H1 (cell line): ENCODE measurements around the gene MAOA. TPM values are rescaled to one million over a fixed set of nuclear protein-coding genes. Genes with fewer than 3 reads are reported as not detected.

Experiments used
- CTCF ChIA-PET: fragments of 300-600 bp; sonication (Branson Sonifier 250); formaldehyde crosslinking; loops from one replicate; lab custom pipeline; 2021; ENCODE audit not compliant: partially characterized antibody; lab: Charles Lee
- POLR2A ChIA-PET: fragments of 300-600 bp; sonication (Branson Sonifier 250); formaldehyde crosslinking; loops from one replicate; lab custom pipeline; 2021; ENCODE audit warnings: inconsistent platforms; ENCODE audit not compliant: partially characterized antibody; lab: Charles Lee
- DNase-seq, 2 experiments: peaks; one replicate each; pipeline versions ENCODE4 v3.0.0 to v3.0.0-alpha.2; 2010 to 2022; ENCODE audit warnings: low spot score in 2 of 2, low read depth in 1 of 2, mixed read lengths in 1 of 2
- FAIRE-seq: peaks from 2 replicates; lab custom pipeline; 2011; peaks lifted over from hg19 to GRCh38; lab: Jason Lieb, UNC
- H2AFZ ChIP-seq: 2 replicates; pipeline ENCODE4 v1.8.1; 2012; ENCODE audit warnings: low read length, inconsistent platforms
- H2AK5ac ChIP-seq: 2 replicates; pipeline ENCODE4 v1.6.1; 2013; ENCODE audit warnings: low read depth, low read length
- H2BK120ac ChIP-seq: replicated peaks from 2 replicates; pipeline ENCODE3; 2013; ENCODE audit warnings: low read depth, low read length, inconsistent platforms
- H2BK12ac ChIP-seq: 2 replicates; pipeline ENCODE4 v1.6.1; 2013; ENCODE audit warnings: low read depth, low read length
- H2BK15ac ChIP-seq: 2 replicates; pipeline ENCODE4 v1.6.1; 2013; ENCODE audit warnings: low read length
- H2BK20ac ChIP-seq: 2 replicates; pipeline ENCODE4 v1.6.1; 2013; ENCODE audit warnings: low read length
- H2BK5ac ChIP-seq: 2 replicates; pipeline ENCODE4 v1.6.1; 2013; ENCODE audit warnings: low read depth, low read length
- H3K14ac ChIP-seq: 2 replicates; pipeline ENCODE4 v1.6.1; 2013; ENCODE audit warnings: inconsistent platforms; ENCODE audit not compliant: insufficient read length
- H3K18ac ChIP-seq: 2 replicates; pipeline ENCODE4 v1.6.1; 2013; ENCODE audit warnings: low read length; ENCODE audit errors: extremely low read depth
- H3K23ac ChIP-seq: 2 replicates; pipeline ENCODE4 v1.6.1; 2013; ENCODE audit warnings: inconsistent platforms; ENCODE audit not compliant: insufficient read length
- H3K23me2 ChIP-seq: 2 replicates; pipeline ENCODE4 v1.6.1; 2013; ENCODE audit warnings: low read depth, low read length
- H3K27ac ChIP-seq: 2 replicates; pipeline ENCODE4 v1.6.1; 2011; ENCODE audit warnings: low read depth, low read length, inconsistent platforms
- H3K27me3 ChIP-seq, 4 experiments: replicated peaks in 1 of 4; 1 replicate in 1 of 4; 2 replicates in 3 of 4; pipeline versions ENCODE4 v1.6.1 to v1.8.1; 2011 to 2013; ENCODE audit warnings: low read length in 3 of 4, mild to moderate bottlenecking in 3 of 4, inconsistent platforms in 2 of 4, mixed read lengths in 2 of 4, moderate library complexity in 1 of 4; ENCODE audit not compliant: control insufficient read depth in 3 of 4, insufficient read depth in 3 of 4; ENCODE audit errors: extremely low read depth in 1 of 4
- H3K36me3 ChIP-seq, 4 experiments: 2 replicates each; pipeline versions ENCODE4 v1.6.1 to v1.8.1; 2011 to 2013; ENCODE audit warnings: mild to moderate bottlenecking in 4 of 4, low read length in 3 of 4, moderate library complexity in 2 of 4, control low read depth in 1 of 4, inconsistent platforms in 1 of 4; ENCODE audit not compliant: insufficient read depth in 4 of 4, control insufficient read depth in 2 of 4
- H3K4ac ChIP-seq: replicated peaks from 2 replicates; pipeline ENCODE3; 2013; ENCODE audit warnings: low read length, low read depth, mixed read lengths, inconsistent platforms; ENCODE audit not compliant: insufficient read length
- H3K4me1 ChIP-seq, 4 experiments: replicated peaks in 1 of 4; 1 replicate in 1 of 4; 2 replicates in 3 of 4; pipeline versions ENCODE4 v1.6.1 to v1.8.1; 2011 to 2013; ENCODE audit warnings: low read length in 3 of 4, inconsistent platforms in 2 of 4, mixed read lengths in 1 of 4; ENCODE audit not compliant: insufficient read depth in 4 of 4, control insufficient read depth in 3 of 4
- H3K4me2 ChIP-seq, 2 experiments: 2 replicates each; pipeline versions ENCODE4 v1.6.1 to v1.8.1; 2011 to 2013; ENCODE audit warnings: low read depth in 2 of 2, low read length in 2 of 2, control low read depth in 1 of 2, inconsistent platforms in 1 of 2, mild to moderate bottlenecking in 1 of 2; ENCODE audit not compliant: insufficient read depth in 1 of 2
- H3K4me3 ChIP-seq, 4 experiments: fragments of 200-600, 300-600 bp in 1 of 4; sonication (generic), shearing (Covaris generic), sonication (Bioruptor Twin) in 1 of 4; 2 replicates each; pipeline versions ENCODE4 v1.5.1 to v1.8.1; 2011 to 2016; ENCODE audit warnings: low read length in 4 of 4, low read depth in 3 of 4, control low read depth in 2 of 4, inconsistent platforms in 2 of 4, mild to moderate bottlenecking in 2 of 4, mixed read lengths in 1 of 4, moderate library complexity in 1 of 4; ENCODE audit not compliant: insufficient read depth in 2 of 4; ENCODE audit errors: extremely low read depth in 1 of 4
- H3K56ac ChIP-seq: replicated peaks from 2 replicates; pipeline ENCODE3; 2013; ENCODE audit warnings: low read depth, mild to moderate bottlenecking, mixed read lengths, low read length, inconsistent platforms; ENCODE audit not compliant: insufficient read length
- H3K79me1 ChIP-seq: 2 replicates; pipeline ENCODE4 v1.6.1; 2013; ENCODE audit warnings: low read depth, low read length, control low read depth
- H3K79me2 ChIP-seq, 2 experiments: 2 replicates each; pipeline versions ENCODE4 v1.6.1 to v1.8.1; 2012 to 2013; ENCODE audit warnings: low read length in 2 of 2, mild to moderate bottlenecking in 2 of 2, inconsistent platforms in 1 of 2; ENCODE audit not compliant: insufficient read depth in 2 of 2, control insufficient read depth in 1 of 2
- H3K9ac ChIP-seq, 4 experiments: replicated peaks in 1 of 4; 1 replicate in 1 of 4; 2 replicates in 3 of 4; pipeline versions ENCODE4 v1.6.1 to v1.8.1; 2011 to 2013; ENCODE audit warnings: low read depth in 3 of 4, low read length in 3 of 4, control low read depth in 2 of 4, mild to moderate bottlenecking in 2 of 4, moderate library complexity in 2 of 4, inconsistent platforms in 1 of 4; ENCODE audit errors: extremely low read depth in 1 of 4
- H3K9me3 ChIP-seq, 2 experiments: 2 replicates each; pipeline versions ENCODE4 v1.6.1 to v1.8.1; 2012 to 2013; ENCODE audit warnings: mild to moderate bottlenecking in 2 of 2, moderate library complexity in 2 of 2, control low read depth in 1 of 2, inconsistent platforms in 1 of 2, low read depth in 1 of 2, low read length in 1 of 2, mixed read lengths in 1 of 2; ENCODE audit not compliant: insufficient read depth in 2 of 2
- H4K20me1 ChIP-seq, 2 experiments: replicated peaks in 1 of 2; 2 replicates each; pipeline versions ENCODE3 to v1.8.1; 2011 to 2013; ENCODE audit warnings: inconsistent platforms in 2 of 2, low read length in 2 of 2, mild to moderate bottlenecking in 1 of 2; ENCODE audit not compliant: insufficient read depth in 2 of 2, control insufficient read depth in 1 of 2
- H4K5ac ChIP-seq: 2 replicates; pipeline ENCODE4 v1.6.1; 2013; ENCODE audit warnings: low read length, low read depth, mixed read lengths, inconsistent platforms; ENCODE audit not compliant: insufficient read length
- H4K8ac ChIP-seq: 2 replicates; pipeline ENCODE4 v1.8.0; 2013; ENCODE audit warnings: mild to moderate bottlenecking, moderate library complexity, low read length, inconsistent platforms; ENCODE audit not compliant: insufficient read depth; ENCODE audit errors: extremely low read depth
- H4K91ac ChIP-seq: replicated peaks from 2 replicates; pipeline ENCODE3; 2013; ENCODE audit warnings: low read length, mixed read lengths, inconsistent platforms; ENCODE audit not compliant: insufficient read length
- ASH2L ChIP-seq: fragments of 200-600, 300-600 bp; sonication (generic); IDR thresholded peaks from one replicate; pipeline ENCODE4 v1.7.1; 2017; ENCODE audit warnings: low read length
- BCL11A ChIP-seq, 2 experiments: IDR thresholded peaks; one replicate each; pipeline ENCODE4 v1.6.1; 2011; ENCODE audit warnings: low read depth in 2 of 2, low read length in 2 of 2, mild to moderate bottlenecking in 2 of 2
- CBX5 ChIP-seq: fragments of 300-800, 300-1000 bp; sonication (generic); IDR thresholded peaks from 2 replicates; pipeline ENCODE4 v1.7.1; 2016; ENCODE audit warnings: antibody characterized with exemption, low read length, low read depth
- HDAC2 ChIP-seq, 2 experiments: fragments of 300-600 bp in 1 of 2; sonication (generic) in 1 of 2; IDR thresholded peaks; 2 replicates each; pipeline ENCODE4 v1.6.1; 2011 to 2012; ENCODE audit warnings: low read depth in 2 of 2, low read length in 2 of 2, mild to moderate bottlenecking in 2 of 2, moderate library complexity in 2 of 2, borderline replicate concordance in 1 of 2, inconsistent platforms in 1 of 2
- KDM5A ChIP-seq: fragments of 200-600 bp; IDR thresholded peaks from 2 replicates; pipeline ENCODE4 v1.7.1; 2012; ENCODE audit warnings: mild to moderate bottlenecking, low read length, inconsistent platforms, mixed read lengths
- RAD21 ChIP-seq, 2 experiments: IDR thresholded peaks in 1 of 2; conservative IDR thresholded peaks in 1 of 2; 2 replicates each; pipeline ENCODE4 v1.6.1; 2011; ENCODE audit warnings: low read depth in 2 of 2, low read length in 2 of 2, improper control_type of control experiment in 1 of 2, inconsistent platforms in 1 of 2, mild to moderate bottlenecking in 1 of 2, moderate library complexity in 1 of 2
- RXRA ChIP-seq: IDR thresholded peaks from 2 replicates; pipeline ENCODE4 v1.6.1; 2011; ENCODE audit warnings: low read depth, mild to moderate bottlenecking, low read length, moderate library complexity; ENCODE audit not compliant: insufficient read depth
- SP2 ChIP-seq: IDR thresholded peaks from 2 replicates; pipeline ENCODE4 v1.6.1; 2012; ENCODE audit warnings: mild to moderate bottlenecking, low read length, inconsistent platforms
- TEAD4 ChIP-seq: IDR thresholded peaks from 2 replicates; pipeline ENCODE4 v1.6.1; 2012; ENCODE audit warnings: low read depth, low read length, inconsistent platforms, mixed read lengths
- WGBS, 2 experiments: shearing (Covaris generic) in 1 of 2; methylation state at CpG; one replicate each; pipeline versions ENCODE4 v1.1.6 to v1.1.7; 2013 to 2015; ENCODE audit warnings: low lambda C conversion rate in 2 of 2, mixed read lengths in 2 of 2, inconsistent platforms in 1 of 2, low coverage in 1 of 2, missing lambda C conversion rate in 1 of 2; ENCODE audit not compliant: insufficient replicate concordance in 2 of 2, insufficient coverage in 1 of 2, insufficient read length in 1 of 2; ENCODE audit errors: extremely low coverage in 1 of 2, missing lambda C conversion rate in 1 of 2; 5-methylcytosine and 5-hydroxymethylcytosine counted together
- polyA plus RNA-seq, 7 experiments: library from polyadenylated mRNA; depleted of rRNA in 3 of 7; stranded (reverse) in 5 of 7; unstranded in 2 of 7; fragments of >200 nt in 5 of 7; fragments of 200-250 nt in 2 of 7; gene quantifications; 1 replicate in 5 of 7; 2 replicates in 1 of 7; 4 replicates in 1 of 7; pipeline versions ENCODE4 v1.2.1 to v1.2.3, GENCODE V29; 2011 to 2013; ENCODE audit warnings: missing spikeins in 2 of 7, mixed read lengths in 2 of 7
- total RNA-seq: library from RNA; stranded (reverse); fragmentation: NEBNext Ultra II Directional; extraction: Animal tissue kit (Norgen Biotek cat#: 25700); gene quantifications from 2 replicates; pipeline ENCODE4 v1.2.1, GENCODE V29; 2021

The MAOA gene
- total and polyA plus RNA-seq, 2 of the 8 experiments (the other 6 are each of a cell fraction or from before 2014, with no cell fraction given) = 2.6 to 8.2 TPM

DNA sequence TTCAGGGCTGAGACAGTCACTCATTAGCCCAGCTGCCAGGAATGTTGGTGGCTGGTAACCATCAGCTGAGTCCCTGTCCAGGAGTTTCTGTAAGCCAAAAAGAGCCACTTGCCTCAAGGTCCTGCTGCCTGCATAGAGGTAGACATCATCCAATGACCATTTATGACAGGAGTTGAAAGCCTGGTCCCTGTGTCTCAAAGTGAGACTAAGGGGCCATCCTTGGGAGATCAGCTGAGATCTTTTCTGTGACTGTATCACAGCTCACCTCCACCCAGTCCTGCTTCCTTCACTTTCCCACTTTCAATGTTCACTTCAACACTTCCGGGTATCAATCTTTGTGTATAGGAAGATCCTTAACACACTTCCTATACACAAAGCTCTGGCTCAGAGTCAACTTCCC, 28.4 kb upstream of the MAOA start:
- H4K91ac ChIP-seq = no peak overlapping the region
- no peak overlapping the region for H2BK120ac ChIP-seq
- no peaks in the 10 kb centered on the region for H3K23me2 ChIP-seq
- no peak overlapping the region for H4K8ac ChIP-seq
- POLR2A ChIA-PET = no interaction called here
- H2BK15ac ChIP-seq = no peak overlapping the region
- DNase-seq (no peak), FAIRE-seq (no peak)
- no peaks in the 10 kb centered on the region; a peak in 1 of 7 replicates for H3K27me3 ChIP-seq
- no peaks in the 10 kb centered on the region; a peak in 1 of 4 replicates for H3K9me3 ChIP-seq
- no peaks in the 10 kb centered on the region for H3K79me1 ChIP-seq
- H3K9ac ChIP-seq = no peak overlapping the region
- no peak overlapping the region for H3K14ac ChIP-seq
- H2BK20ac ChIP-seq = no peak overlapping the region
- H4K20me1 ChIP-seq = no peaks in the 10 kb centered on the region
- 80% methylated on average over 1 of the region's 1 CpG; no CpG with 5 or more reads in 1 of the 2 experiments for WGBS, 2 experiments
- no peak overlapping the region for H2BK5ac ChIP-seq
- H3K4me2 ChIP-seq = no peak overlapping the region
- CTCF ChIA-PET = no interaction called here
- TF ChIP-seq TEAD4 = no peak
- TF ChIP-seq SP2 = no peak
- no peak for TF ChIP-seq HDAC2 (IDR thresholded peaks at IDR 0.05; ENCODE audit: borderline replicate concordance in 1 of 2, low read depth in 2 of 2, low read length in 2 of 2)
- no peak for TF ChIP-seq BCL11A (IDR thresholded peaks at IDR 0.05; ENCODE audit: low read depth in 2 of 2, low read length in 2 of 2)
- no peak for TF ChIP-seq ASH2L
- no peak for TF ChIP-seq RXRA
- TF ChIP-seq CBX5 = no peak
- no peak for TF ChIP-seq KDM5A
- TF ChIP-seq RAD21 (IDR thresholded peaks at IDR 0.05 in 1 of 2, conservative IDR thresholded peaks at IDR 0.05 in 1 of 2; ENCODE audit: low read depth in 2 of 2, low read length in 2 of 2) = no peak
- H2AFZ ChIP-seq = no peak overlapping the region
- H3K36me3 ChIP-seq = no peaks in the 10 kb centered on the region
- H3K4ac ChIP-seq = no peak overlapping the region
- H4K5ac ChIP-seq = no peak overlapping the region
- no peak overlapping the region for H3K56ac ChIP-seq
- no peak overlapping the region for H2BK12ac ChIP-seq
- no peak overlapping the region for H3K23ac ChIP-seq
- H2AK5ac ChIP-seq = no peak overlapping the region
- H3K27ac ChIP-seq = no peak overlapping the region
- no peaks in the 10 kb centered on the region for H3K79me2 ChIP-seq
- no peak overlapping the region for H3K18ac ChIP-seq
- no peak overlapping the region for H3K4me3 ChIP-seq
- H3K4me1 ChIP-seq = no peaks in the 10 kb centered on the region
